Measurements from ENCODE around the gene SLC41A2.

Gene SLC41A2

GRCh38 chr12:104973250-104973649 lies 15.2 kb upstream of the SLC41A2 start:
- no peak overlapping the region for H3K27ac ChIP-seq (replicated peaks)
- H3K27me3 ChIP-seq (ENCODE audit: insufficient read depth, poor library complexity, severe bottlenecking), result no peaks in the 10 kb centered on the region
- H3K4me3 ChIP-seq (replicated peaks; ENCODE audit: insufficient read depth, low read length), result no peak overlapping the region
- TF ChIP-seq GABPA (IDR thresholded peaks at IDR 0.05; ENCODE audit: low read depth) (no peak), REST (IDR thresholded peaks at IDR 0.05; ENCODE audit: insufficient replicate concordance, low read depth) (no peak), POLR2AphosphoS5 (IDR thresholded peaks at IDR 0.05; ENCODE audit: low read depth) (no peak), SPI1 (IDR thresholded peaks at IDR 0.05; ENCODE audit: borderline replicate concordance, low read depth) (no peak), CTCF (IDR thresholded peaks at IDR 0.05; ENCODE audit: insufficient read depth, low read length) (no peak)
- no peak for DNase-seq (ENCODE audit: low read depth in 1 of 2, low spot score in 1 of 2)

GRCh38 chr12:104971306-104971705 lies 13.2 kb upstream of the SLC41A2 start:
- no peak for DNase-seq (ENCODE audit: low read depth in 1 of 2, low spot score in 1 of 2)
- no peak for TF ChIP-seq SPI1 (IDR thresholded peaks at IDR 0.05; ENCODE audit: borderline replicate concordance, low read depth)
- no peak for TF ChIP-seq GABPA (IDR thresholded peaks at IDR 0.05; ENCODE audit: low read depth)
- TF ChIP-seq CTCF (IDR thresholded peaks at IDR 0.05; ENCODE audit: insufficient read depth, low read length), result no peak
- TF ChIP-seq POLR2AphosphoS5 (IDR thresholded peaks at IDR 0.05; ENCODE audit: low read depth), result no peak
- TF ChIP-seq REST (IDR thresholded peaks at IDR 0.05; ENCODE audit: insufficient replicate concordance, low read depth), result no peak
- H3K27ac ChIP-seq (replicated peaks), result no peak overlapping the region
- no peaks in the 10 kb centered on the region for H3K27me3 ChIP-seq (ENCODE audit: insufficient read depth, poor library complexity, severe bottlenecking)
- no peak overlapping the region for H3K4me3 ChIP-seq (replicated peaks; ENCODE audit: insufficient read depth, low read length)

GRCh38 chr12:104969343-104969742 lies 11.3 kb upstream of the SLC41A2 start:
- DNase-seq (ENCODE audit: low read depth in 1 of 2, low spot score in 1 of 2), result no peak
- H3K27me3 ChIP-seq (ENCODE audit: insufficient read depth, poor library complexity, severe bottlenecking), result no peaks in the 10 kb centered on the region
- TF ChIP-seq SPI1 (IDR thresholded peaks at IDR 0.05; ENCODE audit: borderline replicate concordance, low read depth), result no peak
- no peak for TF ChIP-seq CTCF (IDR thresholded peaks at IDR 0.05; ENCODE audit: insufficient read depth, low read length)
- TF ChIP-seq GABPA (IDR thresholded peaks at IDR 0.05; ENCODE audit: low read depth), result no peak
- no peak for TF ChIP-seq REST (IDR thresholded peaks at IDR 0.05; ENCODE audit: insufficient replicate concordance, low read depth)
- TF ChIP-seq POLR2AphosphoS5 (IDR thresholded peaks at IDR 0.05; ENCODE audit: low read depth), result no peak
- H3K27ac ChIP-seq (replicated peaks), result no peak overlapping the region
- H3K4me3 ChIP-seq (replicated peaks; ENCODE audit: insufficient read depth, low read length), result no peak overlapping the region
